ENCODE data around the gene EEFSEC.

DNA sequence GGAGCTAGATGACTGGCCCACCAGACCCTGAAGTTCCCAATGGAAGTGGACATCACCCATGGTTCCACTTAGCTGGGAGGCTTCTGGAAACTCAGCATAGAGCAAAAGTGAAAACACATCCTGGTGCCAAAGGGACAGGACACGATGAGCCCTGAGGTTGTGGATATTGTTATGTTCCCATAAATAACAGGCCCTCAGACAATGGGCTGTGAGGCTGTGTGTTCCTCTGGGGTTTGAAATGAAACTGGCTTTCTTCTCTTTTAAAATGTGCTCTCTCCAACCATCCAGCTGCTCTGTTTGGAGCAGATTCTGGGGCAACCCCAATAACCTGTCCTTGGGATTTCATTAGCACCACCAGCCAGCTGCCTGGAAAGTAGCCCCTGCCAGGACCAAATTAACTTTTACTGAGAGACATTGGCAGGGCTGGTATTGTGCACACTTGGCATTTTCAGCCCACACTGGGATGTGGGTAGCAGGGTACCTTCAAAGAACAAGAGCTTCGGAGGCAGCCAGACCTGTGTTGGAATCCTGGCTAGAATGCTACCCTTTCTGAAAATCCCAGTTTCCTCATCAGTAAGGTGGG lies 215.9 kb downstream of the EEFSEC start:
- TF ChIP-seq, protein P1, sequence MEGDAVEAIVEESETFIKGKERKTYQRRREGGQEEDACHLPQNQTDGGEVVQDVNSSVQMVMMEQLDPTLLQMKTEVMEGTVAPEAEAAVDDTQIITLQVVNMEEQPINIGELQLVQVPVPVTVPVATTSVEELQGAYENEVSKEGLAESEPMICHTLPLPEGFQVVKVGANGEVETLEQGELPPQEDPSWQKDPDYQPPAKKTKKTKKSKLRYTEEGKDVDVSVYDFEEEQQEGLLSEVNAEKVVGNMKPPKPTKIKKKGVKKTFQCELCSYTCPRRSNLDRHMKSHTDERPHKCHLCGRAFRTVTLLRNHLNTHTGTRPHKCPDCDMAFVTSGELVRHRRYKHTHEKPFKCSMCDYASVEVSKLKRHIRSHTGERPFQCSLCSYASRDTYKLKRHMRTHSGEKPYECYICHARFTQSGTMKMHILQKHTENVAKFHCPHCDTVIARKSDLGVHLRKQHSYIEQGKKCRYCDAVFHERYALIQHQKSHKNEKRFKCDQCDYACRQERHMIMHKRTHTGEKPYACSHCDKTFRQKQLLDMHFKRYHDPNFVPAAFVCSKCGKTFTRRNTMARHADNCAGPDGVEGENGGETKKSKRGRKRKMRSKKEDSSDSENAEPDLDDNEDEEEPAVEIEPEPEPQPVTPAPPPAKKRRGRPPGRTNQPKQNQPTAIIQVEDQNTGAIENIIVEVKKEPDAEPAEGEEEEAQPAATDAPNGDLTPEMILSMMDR (IDR thresholded peaks at IDR 0.05): no peak
- TF ChIP-seq POLR2A (IDR thresholded peaks at IDR 0.05): no peak
